ENCODE data around the gene NPAP1.
"Not testable (repeated sequence)": the region's sequence is repeated elsewhere in the genome, so short reads cannot be mapped to it uniquely, and the experiment has no call there.

Gene NPAP1

GRCh38 chr15:24675332-24676144 lies at the start of gene NPAP1:
Gene NPAP1 (plus strand): TSS chr15:24675775. CDS start chr15:24675868, 93 bp downstream.
- no peak for DNase-seq (ENCODE audit: low read depth, low spot score)

- no peak for DNase-seq (ENCODE audit: low read depth, low spot score)
Measured at GRCh38 chr15:24627443-24627842, 48.1 kb upstream of the NPAP1 start.

DNA sequence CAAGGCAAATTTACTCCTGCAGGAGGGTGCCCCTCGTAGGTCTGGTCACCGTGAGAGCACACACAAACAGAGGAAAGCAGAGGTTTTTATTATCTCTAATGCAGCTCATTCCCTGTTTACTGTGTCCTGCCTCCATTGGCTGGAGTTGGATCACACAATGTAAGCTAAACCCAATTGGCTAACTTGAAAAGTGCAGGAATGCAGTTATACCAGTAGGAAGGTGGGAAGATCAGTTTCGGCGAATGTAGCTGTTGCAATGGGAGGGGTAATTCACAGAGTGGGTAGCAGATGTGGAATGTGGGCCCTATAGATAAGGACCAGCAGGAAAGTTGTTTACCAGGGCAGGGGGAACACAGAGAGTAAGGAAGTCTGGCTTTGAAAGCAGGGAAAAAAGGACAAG lies 42.5 kb upstream of the NPAP1 start:
- peak; percentile 1 for DNase-seq (ENCODE audit: low read depth, low spot score)

GRCh38 chr15:24639412-24639811 lies 36.2 kb upstream of the NPAP1 start:
- not testable (repeated sequence) for DNase-seq (ENCODE audit: low read depth, low spot score)

DNA sequence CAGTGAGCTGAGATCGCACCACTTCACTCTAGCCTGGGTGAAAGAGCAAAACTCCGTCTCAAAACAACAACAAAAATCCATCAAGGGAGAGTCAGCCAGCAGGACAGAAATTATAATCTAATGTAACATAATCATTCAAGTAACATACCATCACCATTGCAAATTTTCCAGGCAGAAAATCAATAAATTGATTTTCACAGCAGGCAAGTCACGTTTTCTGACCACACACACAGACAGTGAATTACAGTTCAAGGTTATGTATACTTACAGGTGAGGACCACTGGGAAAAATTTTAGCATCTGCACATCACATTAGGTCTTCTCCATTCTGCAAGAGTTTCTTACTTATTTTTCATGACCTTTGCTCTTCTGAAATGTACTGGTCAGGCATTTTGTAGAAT lies 29.9 kb upstream of the NPAP1 start:
- DNase-seq (ENCODE audit: low read depth, low spot score): no peak

- DNase-seq (ENCODE audit: low read depth, low spot score): no peak
Measured at GRCh38 chr15:24659622-24660021, 16.0 kb upstream of the NPAP1 start.

DNA sequence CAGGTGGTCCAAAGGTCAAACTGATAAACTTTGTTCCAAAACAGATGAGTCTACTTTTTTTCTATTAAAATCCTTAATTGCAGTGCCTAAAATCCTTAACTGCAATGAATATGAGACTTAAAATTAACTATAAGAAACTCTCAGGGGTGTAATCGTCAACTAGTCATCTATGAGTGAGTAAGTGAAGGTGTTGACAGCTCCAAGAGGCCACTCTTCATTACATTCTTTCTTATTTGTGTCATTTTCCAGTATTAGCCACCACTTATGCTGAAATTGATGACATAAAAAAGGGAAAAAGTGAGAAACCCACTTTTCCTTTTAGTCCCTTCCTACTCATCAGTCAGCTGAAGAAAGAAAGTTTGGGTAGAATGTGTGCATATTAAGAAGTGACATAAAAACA lies 12.6 kb upstream of the NPAP1 start:
- DNase-seq (ENCODE audit: low read depth, low spot score): no peak

- peak; percentile 27 for DNase-seq (ENCODE audit: low read depth, low spot score)
Measured at GRCh38 chr15:24676431-24676830, 856 bp downstream of the NPAP1 start.

DNA sequence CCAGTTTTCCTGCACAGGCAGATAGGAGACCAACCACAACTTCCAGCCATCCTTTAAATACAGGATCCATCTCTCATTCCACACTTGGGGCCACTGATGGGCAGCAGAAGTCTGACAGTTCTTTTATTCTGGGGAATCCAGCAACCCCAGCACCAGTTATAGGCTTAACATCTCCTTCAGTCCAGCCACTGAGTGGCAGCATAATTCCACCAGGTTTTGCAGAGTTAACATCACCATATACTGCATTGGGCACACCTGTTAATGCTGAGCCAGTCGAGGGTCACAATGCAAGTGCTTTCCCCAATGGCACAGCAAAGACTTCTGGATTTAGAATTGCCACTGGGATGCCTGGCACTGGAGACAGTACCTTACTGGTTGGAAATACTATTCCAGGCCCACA lies 2.9 kb downstream of the NPAP1 start:
- no peak for DNase-seq (ENCODE audit: low read depth, low spot score)

- DNase-seq (ENCODE audit: low read depth, low spot score): no peak
Measured at GRCh38 chr15:24682002-24682401, 6.4 kb downstream of the NPAP1 start.

- not testable (repeated sequence) for DNase-seq (ENCODE audit: low read depth, low spot score)
Measured at GRCh38 chr15:24682905-24683304, 7.3 kb downstream of the NPAP1 start.

DNA sequence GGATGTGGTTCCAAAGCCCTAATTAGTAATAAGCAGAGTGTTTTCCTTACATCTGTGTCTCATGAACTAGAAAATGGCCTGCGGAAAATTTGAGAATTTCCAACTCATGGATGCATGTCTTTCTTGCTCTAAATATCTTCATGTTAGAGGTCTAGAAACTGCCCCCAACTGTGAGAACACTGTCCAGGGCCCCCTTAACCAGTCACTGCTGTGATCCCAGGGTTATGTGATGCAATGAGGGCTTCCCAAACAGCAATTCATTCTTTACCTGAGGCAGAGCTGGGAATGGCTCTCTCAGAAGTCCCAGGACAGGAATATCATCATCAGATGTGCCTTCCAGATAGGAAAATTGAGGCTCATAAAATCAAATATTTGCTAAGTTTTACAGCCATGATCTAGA lies 8.2 kb downstream of the NPAP1 start:
- no peak for DNase-seq (ENCODE audit: low read depth, low spot score)

DNA sequence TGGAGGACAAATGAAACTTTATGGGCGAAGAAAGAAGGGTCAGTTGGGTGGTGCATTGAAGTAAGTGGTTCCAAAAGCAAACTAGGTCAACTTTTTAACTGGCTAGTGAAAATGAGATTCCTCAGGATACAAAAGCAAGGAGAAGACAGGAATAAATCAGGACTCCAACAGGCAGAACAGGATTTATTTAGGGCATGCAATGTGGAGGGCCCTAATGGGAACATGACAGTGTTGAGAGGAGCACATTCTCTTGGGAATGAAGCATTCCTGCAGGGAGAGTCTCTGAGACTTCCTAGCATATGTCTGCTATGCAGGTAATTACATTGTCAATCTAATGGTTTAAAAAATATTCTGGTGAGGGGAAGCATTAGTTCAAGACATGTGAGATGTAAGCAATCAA lies 8.7 kb downstream of the NPAP1 start:
- no peak for DNase-seq (ENCODE audit: low read depth, low spot score)

- DNase-seq (ENCODE audit: low read depth, low spot score): no peak
Measured at GRCh38 chr15:24696201-24696600, 20.6 kb downstream of the NPAP1 start.

GRCh38 chr15:24696842-24697241 lies 21.3 kb downstream of the NPAP1 start:
- DNase-seq (ENCODE audit: low read depth, low spot score): peak; percentile 25

DNA sequence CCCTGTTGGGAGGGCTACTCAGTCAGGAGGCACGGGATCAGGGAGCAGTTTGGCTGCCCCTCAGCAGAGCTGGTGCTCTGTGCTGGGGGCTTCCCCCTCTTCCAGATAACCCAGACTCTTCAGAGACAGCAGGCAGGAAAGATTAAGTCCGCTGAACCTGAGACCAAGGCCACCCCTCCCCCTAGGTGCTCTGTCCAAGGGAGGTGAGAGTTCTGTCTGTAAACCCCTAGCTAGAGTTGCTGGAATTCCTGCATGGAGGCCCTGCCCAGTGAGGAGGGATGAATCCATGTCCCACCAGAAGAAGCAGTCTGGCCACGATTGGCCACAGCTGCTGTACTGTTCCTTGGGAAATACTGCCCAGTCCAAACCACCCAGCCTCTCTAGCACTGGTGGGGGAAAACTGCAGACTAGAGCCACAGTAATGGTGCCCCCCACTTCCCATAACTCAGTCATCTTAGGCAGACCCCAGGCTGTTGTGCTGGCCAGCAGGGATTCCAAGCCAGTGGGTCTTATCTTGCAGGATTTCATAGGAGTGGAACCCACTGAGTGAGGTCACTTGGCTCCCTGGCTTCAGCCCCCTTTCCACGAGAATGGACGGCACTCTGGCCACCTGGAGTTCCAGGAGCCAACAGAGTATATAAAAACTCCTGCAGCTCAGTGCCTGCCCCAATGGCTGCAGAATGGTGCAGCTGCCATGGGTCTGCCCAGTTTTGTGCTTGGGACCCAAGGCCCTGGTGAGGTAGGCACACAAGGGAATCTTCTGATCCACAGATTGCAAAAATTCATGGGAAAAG lies 42.9 kb downstream of the NPAP1 start:
- DNase-seq (ENCODE audit: low read depth, low spot score): peak; percentile 4

DNA sequence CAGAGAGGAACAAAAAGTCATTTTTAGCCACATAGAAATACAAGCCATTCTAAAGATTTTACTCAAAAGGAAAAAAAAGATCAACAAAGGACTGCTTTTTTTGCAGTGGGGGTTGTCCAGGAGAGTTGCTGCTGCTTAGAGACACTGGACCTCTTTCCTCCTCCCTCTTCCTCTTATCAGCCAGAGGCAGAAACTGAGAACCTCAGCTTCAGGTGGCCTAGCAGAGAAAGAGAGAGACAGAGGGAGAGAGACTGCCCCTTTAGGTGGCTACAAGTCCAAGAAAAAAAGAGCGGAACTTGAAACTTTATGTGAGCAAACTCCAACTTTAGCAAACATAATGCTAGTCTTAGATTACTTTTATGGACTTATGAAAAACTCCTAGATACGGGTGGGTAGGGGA lies 54.2 kb downstream of the NPAP1 start:
- DNase-seq (ENCODE audit: low read depth, low spot score): no peak
